Nephron progenitor cell (in vitro differentiated cells): Measurements from ENCODE around the gene SPTSSA.

Source experiments
- DNase-seq: peaks from one replicate; pipeline ENCODE4 v3.0.0; 2021
- H3K27ac Mint-ChIP-seq: 2 replicates; pipeline ENCODE4 v1.8.0; 2021; ENCODE audit warnings: mild to moderate bottlenecking, moderate library complexity, mixed read lengths
- H3K27me3 Mint-ChIP-seq: 2 replicates; pipeline ENCODE4 v1.8.0; 2021; ENCODE audit warnings: mild to moderate bottlenecking, low read depth, mixed read lengths; ENCODE audit not compliant: poor library complexity
- H3K36me3 Mint-ChIP-seq: 2 replicates; pipeline ENCODE4 v1.8.0; 2021; ENCODE audit warnings: low read depth, mixed read lengths
- H3K4me1 Mint-ChIP-seq: 2 replicates; pipeline ENCODE4 v1.8.0; 2021; ENCODE audit warnings: mixed read lengths
- H3K4me3 Mint-ChIP-seq: 2 replicates; pipeline ENCODE4 v1.8.0; 2021; ENCODE audit warnings: mild to moderate bottlenecking, moderate library complexity, mixed read lengths
- H3K9me3 Mint-ChIP-seq: 2 replicates; pipeline ENCODE4 v1.8.0; 2021; ENCODE audit warnings: mild to moderate bottlenecking, moderate library complexity, mixed read lengths
- TF ChIP-seq, protein P1 (sequence below): fragments of 200-600 bp; sonication (generic); IDR thresholded peaks from 2 replicates; pipeline ENCODE4 v1.5.0; 2021; ENCODE audit warnings: antibody characterized with exemption

SPTSSA gene

DNA sequence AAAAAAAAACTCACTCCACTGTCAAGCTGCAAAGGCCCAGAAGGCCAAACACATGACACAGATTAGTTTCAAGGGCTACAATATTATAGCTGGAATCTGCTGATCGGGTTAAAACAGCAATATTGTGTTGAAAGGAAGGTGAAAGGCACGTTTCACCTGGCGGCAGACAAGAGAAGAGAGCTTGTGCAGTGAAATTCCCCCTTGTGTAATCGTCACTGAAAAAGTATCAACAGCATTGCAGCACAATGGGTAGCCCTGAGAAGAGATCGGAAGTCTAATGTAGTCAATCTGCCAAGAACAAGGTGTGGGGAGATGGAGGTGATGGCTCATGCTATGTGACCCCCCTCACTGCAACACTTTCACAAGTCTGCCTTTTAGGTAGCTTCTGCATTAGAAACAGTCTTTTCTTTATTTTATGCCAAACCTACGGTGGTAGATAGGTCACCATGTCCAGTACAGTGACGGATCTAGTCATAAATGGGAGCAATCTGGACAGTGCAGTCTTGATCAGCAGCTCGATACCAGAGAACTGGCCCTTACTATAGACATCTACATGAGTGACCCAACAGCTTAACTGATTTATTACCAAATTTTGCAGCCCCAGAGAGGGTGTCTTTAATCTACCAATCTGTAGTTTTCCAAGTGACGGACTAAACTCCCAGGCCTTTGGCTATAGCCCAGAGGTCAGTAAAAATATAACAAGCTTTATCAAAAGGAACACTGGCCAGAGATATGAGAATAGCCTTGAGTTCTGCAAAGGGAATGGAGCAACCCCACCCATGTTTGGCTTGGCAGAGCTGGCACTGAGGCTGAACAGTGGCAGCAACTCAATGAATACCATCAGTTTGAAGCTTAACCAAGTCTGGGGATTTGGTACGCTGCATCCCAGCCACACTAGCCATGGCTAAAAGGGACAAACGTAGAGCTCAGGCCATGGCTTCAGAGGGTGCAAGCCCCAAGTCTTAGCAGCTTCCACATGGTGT, 35.4 kb downstream of the SPTSSA start:
- no peak overlapping the region for H3K27ac Mint-ChIP-seq
- no peak for DNase-seq
- TF ChIP-seq, protein P1, sequence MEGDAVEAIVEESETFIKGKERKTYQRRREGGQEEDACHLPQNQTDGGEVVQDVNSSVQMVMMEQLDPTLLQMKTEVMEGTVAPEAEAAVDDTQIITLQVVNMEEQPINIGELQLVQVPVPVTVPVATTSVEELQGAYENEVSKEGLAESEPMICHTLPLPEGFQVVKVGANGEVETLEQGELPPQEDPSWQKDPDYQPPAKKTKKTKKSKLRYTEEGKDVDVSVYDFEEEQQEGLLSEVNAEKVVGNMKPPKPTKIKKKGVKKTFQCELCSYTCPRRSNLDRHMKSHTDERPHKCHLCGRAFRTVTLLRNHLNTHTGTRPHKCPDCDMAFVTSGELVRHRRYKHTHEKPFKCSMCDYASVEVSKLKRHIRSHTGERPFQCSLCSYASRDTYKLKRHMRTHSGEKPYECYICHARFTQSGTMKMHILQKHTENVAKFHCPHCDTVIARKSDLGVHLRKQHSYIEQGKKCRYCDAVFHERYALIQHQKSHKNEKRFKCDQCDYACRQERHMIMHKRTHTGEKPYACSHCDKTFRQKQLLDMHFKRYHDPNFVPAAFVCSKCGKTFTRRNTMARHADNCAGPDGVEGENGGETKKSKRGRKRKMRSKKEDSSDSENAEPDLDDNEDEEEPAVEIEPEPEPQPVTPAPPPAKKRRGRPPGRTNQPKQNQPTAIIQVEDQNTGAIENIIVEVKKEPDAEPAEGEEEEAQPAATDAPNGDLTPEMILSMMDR, result no peak

DNA sequence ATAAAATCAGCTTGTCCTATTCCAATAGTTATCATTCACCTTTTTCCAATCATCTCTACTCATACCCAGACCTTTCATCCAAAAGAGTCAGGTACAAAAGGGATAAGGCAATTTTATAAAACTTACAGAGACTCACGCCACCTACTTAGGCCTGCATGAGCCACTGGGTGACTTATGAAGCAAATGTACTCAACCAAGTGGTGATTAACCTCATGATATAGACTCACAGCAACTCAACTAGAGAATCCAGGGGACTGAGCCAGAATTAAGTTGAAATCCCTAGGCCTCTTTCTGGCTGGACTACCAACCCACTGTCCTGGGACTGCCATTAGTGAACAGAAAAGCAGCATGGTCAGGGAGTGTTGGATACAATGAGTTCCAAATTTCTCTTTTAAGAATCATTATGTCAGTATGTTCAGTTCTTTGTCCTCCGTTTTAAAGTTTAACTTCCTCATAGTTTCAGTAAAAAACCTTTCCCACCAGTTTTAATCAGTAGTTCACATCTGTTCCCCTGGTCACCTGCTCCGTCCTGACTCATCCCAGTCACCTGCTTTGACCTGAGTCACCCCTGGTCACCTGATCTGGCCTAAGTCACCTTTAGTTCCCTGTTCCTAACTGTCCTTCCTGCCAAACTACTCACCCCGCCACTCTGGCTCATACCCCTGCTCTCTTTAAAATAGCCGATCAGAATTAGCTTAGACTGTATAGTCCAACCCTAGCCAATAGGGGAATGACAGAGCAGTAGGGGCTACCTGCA, 36.8 kb downstream of the SPTSSA start:
- no peak for DNase-seq
- Mint-ChIP-seq H3K27ac (no peak overlapping the region), H3K36me3 (peaks cover 5% of the 10 kb centered on the region), H3K27me3 (no peaks in the 10 kb centered on the region), H3K4me1 (peaks cover 4% of the 10 kb centered on the region), H3K9me3 (peaks cover 14% of the 10 kb centered on the region), H3K4me3 (no peak overlapping the region)
- TF ChIP-seq, protein P1, result no peak

More for the DNA sequence above, 35.4 kb downstream of the SPTSSA start:
- Mint-ChIP-seq H3K4me1 (no peaks in the 10 kb centered on the region), H3K27me3 (no peaks in the 10 kb centered on the region), H3K9me3 (peaks cover 1% of the 10 kb centered on the region), H3K4me3 (no peak overlapping the region), H3K36me3 (peaks cover 16% of the 10 kb centered on the region)

DNA sequence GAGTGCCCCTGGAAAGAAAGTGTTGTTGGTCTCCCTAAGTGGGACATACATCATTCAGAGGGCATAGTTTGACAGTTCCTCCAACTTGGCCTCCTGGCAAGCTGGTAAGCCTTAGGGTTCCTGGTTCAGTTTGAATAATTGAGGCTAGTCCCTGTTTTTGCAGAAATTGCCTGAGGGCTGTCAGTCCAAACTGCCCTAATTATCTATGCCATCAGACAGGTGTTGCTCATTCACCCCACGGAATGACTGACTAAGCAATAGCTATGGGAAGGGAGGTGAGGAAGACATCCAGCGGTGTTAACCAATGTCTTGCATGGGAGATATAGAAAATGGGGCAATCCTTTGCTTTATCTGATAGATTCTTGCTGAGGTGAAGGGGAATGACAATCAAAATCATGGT, 37.6 kb downstream of the SPTSSA start:
- no peaks in the 10 kb centered on the region for H3K36me3 Mint-ChIP-seq
- no peaks in the 10 kb centered on the region for H3K27me3 Mint-ChIP-seq
- H3K4me3 Mint-ChIP-seq, result no peak overlapping the region
- TF ChIP-seq, protein P1, result no peak
- H3K4me1 Mint-ChIP-seq, result peaks cover 4% of the 10 kb centered on the region
- no peak for DNase-seq
- H3K9me3 Mint-ChIP-seq, result peaks cover 14% of the 10 kb centered on the region
- H3K27ac Mint-ChIP-seq, result no peak overlapping the region

DNA sequence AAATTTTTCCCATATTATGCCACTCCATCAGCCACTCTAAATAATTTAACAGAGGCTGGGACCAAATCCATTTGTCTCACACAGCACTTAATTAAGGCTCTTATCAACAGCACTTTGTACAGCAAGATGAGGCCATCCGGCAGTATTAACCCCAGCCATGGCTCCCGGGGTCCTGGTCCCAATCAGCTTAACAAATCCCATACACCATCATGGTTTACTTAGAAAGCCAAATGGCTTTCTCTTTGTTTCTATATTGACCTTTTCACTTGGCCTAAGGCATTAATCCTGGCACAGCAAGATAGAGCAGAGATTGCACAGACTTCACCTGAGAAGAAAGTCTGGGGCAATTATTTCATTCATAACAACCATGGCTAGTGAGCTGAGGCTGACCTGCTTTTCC, 38.6 kb downstream of the SPTSSA start:
- DNase-seq, result no peak
- H3K27ac Mint-ChIP-seq, result peak overlapping the region; percentile 32
- H3K9me3 Mint-ChIP-seq, result peaks cover 14% of the 10 kb centered on the region
- no peaks in the 10 kb centered on the region for H3K36me3 Mint-ChIP-seq
- H3K27me3 Mint-ChIP-seq, result no peaks in the 10 kb centered on the region
- TF ChIP-seq, protein P1, result no peak
- H3K4me3 Mint-ChIP-seq, result no peak overlapping the region
- peaks cover 4% of the 10 kb centered on the region for H3K4me1 Mint-ChIP-seq

DNA sequence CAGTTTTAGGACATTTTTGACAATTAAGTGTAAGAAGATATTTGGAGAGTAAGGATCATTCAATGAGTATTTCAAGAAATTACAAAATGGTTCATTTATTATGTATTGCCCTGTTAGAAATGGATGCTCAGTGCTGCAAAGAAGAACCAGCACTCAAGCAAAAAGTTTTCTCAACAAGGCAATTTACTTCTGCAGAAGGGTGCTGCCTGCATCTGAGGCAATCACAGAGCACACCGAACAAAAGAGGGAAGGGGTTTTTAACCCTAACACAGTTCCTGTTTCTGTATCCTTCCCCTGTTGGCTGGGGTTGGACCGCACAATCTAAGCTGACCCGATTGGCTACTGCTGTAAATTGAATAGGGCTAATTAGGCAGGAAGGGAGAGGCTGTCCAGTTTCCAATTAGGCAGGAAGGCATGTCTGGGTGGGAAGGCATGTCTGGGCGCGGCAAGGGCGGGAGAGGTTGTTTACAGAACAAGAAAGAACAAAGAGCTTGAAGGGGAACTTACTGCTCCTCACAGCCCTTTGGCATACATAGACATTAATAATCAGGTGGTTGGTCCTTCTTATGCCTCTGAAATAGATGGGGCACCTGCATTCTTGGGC, 41.4 kb downstream of the SPTSSA start:
- no peak overlapping the region for H3K4me3 Mint-ChIP-seq
- peaks cover 16% of the 10 kb centered on the region for H3K9me3 Mint-ChIP-seq
- H3K27ac Mint-ChIP-seq, result no peak overlapping the region
- peaks cover 2% of the 10 kb centered on the region for H3K27me3 Mint-ChIP-seq
- TF ChIP-seq, protein P1, result no peak
- H3K4me1 Mint-ChIP-seq, result peaks cover 4% of the 10 kb centered on the region
- H3K36me3 Mint-ChIP-seq, result no peaks in the 10 kb centered on the region
- DNase-seq, result no peak
